HEK293T (cell line): ENCODE results near the gene GNLY.

Experiments used
- CTCF ChIA-PET: fragments of 350-600 bp; formaldehyde crosslinking; extraction: SDS; loops from one replicate; lab custom pipeline; 2021; ENCODE audit warnings: antibody characterized with exemption, inconsistent platforms; lab: Yijun Ruan, JAX
- POLR2A ChIA-PET: fragments of 350-600 bp; formaldehyde crosslinking; extraction: SDS; loops from one replicate; lab custom pipeline; 2020; ENCODE audit warnings: antibody characterized with exemption, inconsistent platforms; lab: Yijun Ruan, JAX
- DNase-seq: peaks from one replicate; pipeline ENCODE4 v3.0.0; 2012; ENCODE audit warnings: mixed read lengths; ENCODE audit errors: extremely low spot score
- ARNT ChIP-seq: fragments of 450-650 bp; IDR thresholded peaks from 2 replicates; pipeline ENCODE4 v1.6.1; 2017; ENCODE audit warnings: mild to moderate bottlenecking
- BHLHE40 ChIP-seq: fragments of 450-650 bp; IDR thresholded peaks from 2 replicates; pipeline ENCODE4 v1.6.1; 2016; ENCODE audit warnings: mild to moderate bottlenecking, moderate library complexity, borderline replicate concordance
- CTBP1 ChIP-seq: fragments of 450-650 bp; IDR thresholded peaks from 2 replicates; pipeline ENCODE4 v1.6.1; 2016; ENCODE audit warnings: borderline replicate concordance
- ELF4 ChIP-seq: fragments of 450-650 bp; IDR thresholded peaks from 2 replicates; pipeline ENCODE4 v1.6.1; 2017; ENCODE audit warnings: antibody characterized with exemption
- FOXA1 ChIP-seq: fragments of 450-650 bp; IDR thresholded peaks from 2 replicates; pipeline ENCODE4 v1.6.1; 2016; ENCODE audit warnings: mild to moderate bottlenecking
- FOXK2 ChIP-seq: fragments of 450-650 bp; IDR thresholded peaks from 2 replicates; pipeline ENCODE4 v1.6.1; 2016; ENCODE audit warnings: mild to moderate bottlenecking
- FOXM1 ChIP-seq: fragments of 450-650 bp; IDR thresholded peaks from 2 replicates; pipeline ENCODE4 v1.6.1; 2017; ENCODE audit warnings: mild to moderate bottlenecking, borderline replicate concordance
- HDGF ChIP-seq: fragments of 450-650 bp; IDR thresholded peaks from 2 replicates; pipeline ENCODE4 v1.6.1; 2017; ENCODE audit warnings: antibody characterized with exemption, borderline replicate concordance
- L3MBTL2 ChIP-seq: fragments of 450-650 bp; conservative IDR thresholded peaks from 2 replicates; pipeline ENCODE4 v1.6.1; 2016; ENCODE audit warnings: mild to moderate bottlenecking
- LEF1 ChIP-seq: fragments of 450-650 bp; IDR thresholded peaks from 2 replicates; pipeline ENCODE4 v1.6.1; 2017; ENCODE audit warnings: mild to moderate bottlenecking, borderline replicate concordance
- NFRKB ChIP-seq: fragments of 450-650 bp; IDR thresholded peaks from 2 replicates; pipeline ENCODE4 v1.6.1; 2016; ENCODE audit warnings: mild to moderate bottlenecking, moderate library complexity
- SP1 ChIP-seq: fragments of 450-650 bp; IDR thresholded peaks from 2 replicates; pipeline ENCODE4 v1.6.1; 2017
- SUZ12 ChIP-seq: fragments of 450-650 bp; IDR thresholded peaks from 2 replicates; pipeline ENCODE4 v1.6.1; 2016; ENCODE audit warnings: mild to moderate bottlenecking
- TARDBP ChIP-seq: fragments of 450-650 bp; IDR thresholded peaks from 2 replicates; pipeline ENCODE4 v1.6.1; 2016
- ZNF384 ChIP-seq: fragments of 450-650 bp; IDR thresholded peaks from 2 replicates; pipeline ENCODE4 v1.6.1; 2016
- TF ChIP-seq, protein P1 (sequence below): fragments of 450-650 bp; IDR thresholded peaks from 2 replicates; pipeline ENCODE4 v1.6.1; 2016

The GNLY gene

DNA sequence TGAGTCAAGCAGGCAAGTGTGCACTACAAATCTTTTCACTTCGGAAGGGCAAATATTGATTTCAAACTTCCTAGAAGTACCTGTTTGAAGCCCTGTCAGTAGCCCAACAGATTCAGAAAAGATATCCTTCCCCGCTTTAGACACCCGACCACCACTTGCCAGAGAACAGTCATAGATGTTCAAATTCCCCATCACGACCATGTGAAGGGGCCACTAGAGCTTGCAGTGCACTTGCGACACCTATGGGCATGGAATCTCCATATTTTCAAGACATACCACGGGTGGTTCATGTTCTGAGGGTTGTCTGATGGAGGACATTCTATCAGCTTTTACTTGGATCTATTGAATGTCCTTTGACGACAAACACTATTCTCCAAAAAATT is 23.8 kb downstream of the GNLY start:
- DNase-seq: no peak
- TF ChIP-seq, protein P1, sequence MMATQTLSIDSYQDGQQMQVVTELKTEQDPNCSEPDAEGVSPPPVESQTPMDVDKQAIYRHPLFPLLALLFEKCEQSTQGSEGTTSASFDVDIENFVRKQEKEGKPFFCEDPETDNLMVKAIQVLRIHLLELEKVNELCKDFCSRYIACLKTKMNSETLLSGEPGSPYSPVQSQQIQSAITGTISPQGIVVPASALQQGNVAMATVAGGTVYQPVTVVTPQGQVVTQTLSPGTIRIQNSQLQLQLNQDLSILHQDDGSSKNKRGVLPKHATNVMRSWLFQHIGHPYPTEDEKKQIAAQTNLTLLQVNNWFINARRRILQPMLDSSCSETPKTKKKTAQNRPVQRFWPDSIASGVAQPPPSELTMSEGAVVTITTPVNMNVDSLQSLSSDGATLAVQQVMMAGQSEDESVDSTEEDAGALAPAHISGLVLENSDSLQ: no peak
- TF ChIP-seq ELF4 (no peak), BHLHE40 (no peak), HDGF (no peak), TARDBP (no peak), ZNF384 (no peak), FOXA1 (no peak), FOXM1 (no peak), L3MBTL2 (no peak), CTBP1 (no peak), ARNT (no peak), LEF1 (no peak), NFRKB (no peak), SUZ12 (no peak), FOXK2 (no peak), SP1 (no peak)
- POLR2A ChIA-PET: no interaction called here
- CTCF ChIA-PET: interaction anchor here (3.2 kb wide), 1 partner anchor 9 kb away, joined by 17 read pairs; no protein-coding TSS in a partner anchor

GRCh38 chr2:85718885-85719492 is 24.8 kb downstream of the GNLY start:
- TF ChIP-seq HDGF (no peak), SP1 (no peak), NFRKB (no peak), L3MBTL2 (no peak), FOXM1 (no peak)
- TF ChIP-seq, protein P1: no peak
- ChIA-PET CTCF (interaction anchor here (1.4 to 3.2 kb wide), 3 partner anchors 10 to 13 kb away, joined by 3 to 17 read pairs (median 5); no protein-coding TSS in a partner anchor), POLR2A (no interaction called here)
- DNase-seq: no peak

DNA sequence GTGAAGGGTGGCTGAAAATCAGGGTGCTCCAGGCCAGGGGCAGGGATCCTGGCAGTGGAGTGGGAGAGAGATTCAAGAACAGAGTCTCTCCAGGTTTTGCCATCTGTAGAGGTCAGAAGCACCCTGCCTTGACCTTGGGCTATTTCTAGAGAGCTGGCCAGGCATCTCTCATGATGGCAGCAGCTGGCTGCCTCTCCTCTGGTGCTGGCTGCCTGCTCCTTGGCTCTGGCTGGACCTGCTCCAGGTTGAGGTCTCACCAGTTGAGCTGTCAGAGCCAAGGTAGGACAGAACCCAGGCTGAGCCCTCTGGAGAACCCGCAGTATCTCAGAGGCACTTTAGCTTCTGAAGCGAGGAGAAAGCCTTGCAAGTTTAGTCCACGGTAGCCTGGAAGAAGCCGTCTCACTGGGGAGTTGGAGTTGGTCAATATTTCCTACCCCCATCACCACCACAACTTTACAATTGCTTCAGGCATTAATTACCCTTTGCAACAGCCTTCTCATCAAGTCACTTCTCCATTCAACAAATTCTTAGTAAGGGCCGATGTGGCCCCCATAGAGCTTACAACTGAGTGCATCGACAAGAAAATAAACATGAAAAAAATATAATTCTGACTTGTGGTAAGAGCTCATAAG is 25.6 kb downstream of the GNLY start:
- DNase-seq: no peak
- ChIA-PET CTCF (interaction anchor here (1.4 to 3.2 kb wide), 3 partner anchors 9 to 14 kb away, joined by 3 to 17 read pairs (median 5); no protein-coding TSS in a partner anchor), POLR2A (interaction anchor here (1.2 kb wide), 1 partner anchor 475 kb away, joined by 3 read pairs; the partner anchor contains the start of gene IMMT)
- no peak for TF ChIP-seq BHLHE40
- no peak for TF ChIP-seq FOXM1
- no peak for TF ChIP-seq NFRKB
- TF ChIP-seq FOXA1: no peak
- no peak for TF ChIP-seq TARDBP
- no peak for TF ChIP-seq FOXK2
- TF ChIP-seq SUZ12: no peak
- TF ChIP-seq L3MBTL2: no peak
- TF ChIP-seq ELF4: no peak
- TF ChIP-seq ZNF384: no peak
- no peak for TF ChIP-seq CTBP1
- TF ChIP-seq HDGF: no peak
- TF ChIP-seq, protein P1: no peak
- TF ChIP-seq SP1: no peak
- no peak for TF ChIP-seq LEF1
- no peak for TF ChIP-seq ARNT

- no peak for DNase-seq
- POLR2A ChIA-PET: interaction anchor here (1.2 kb wide), 1 partner anchor 475 kb away, joined by 3 read pairs; the partner anchor contains the start of gene IMMT
- TF ChIP-seq TARDBP: no peak
- CTCF ChIA-PET: interaction anchor here (1.7 to 3.2 kb wide), 2 partner anchors 12 to 15 kb away, joined by 3 to 17 read pairs; no protein-coding TSS in a partner anchor
Observed at GRCh38 chr2:85720533-85720932, 26.4 kb downstream of the GNLY start.

GRCh38 chr2:85721641-85722040 is 27.5 kb downstream of the GNLY start:
- TF ChIP-seq CTBP1: no peak
- no peak for TF ChIP-seq SUZ12
- TF ChIP-seq BHLHE40: no peak
- POLR2A ChIA-PET: no interaction called here
- DNase-seq: no peak
- CTCF ChIA-PET: interaction anchor here (0.5 kb wide), 1 partner anchor 115 kb away, joined by 3 read pairs; no protein-coding TSS in a partner anchor

- no peak for DNase-seq
- POLR2A ChIA-PET: no interaction called here
- CTCF ChIA-PET: no interaction called here
- TF ChIP-seq FOXK2: no peak
- TF ChIP-seq LEF1: no peak
- no peak for TF ChIP-seq FOXM1
- TF ChIP-seq BHLHE40: no peak
- no peak for TF ChIP-seq NFRKB
- no peak for TF ChIP-seq SUZ12
- TF ChIP-seq ELF4: no peak
- no peak for TF ChIP-seq HDGF
- TF ChIP-seq, protein P1: no peak
- no peak for TF ChIP-seq TARDBP
- TF ChIP-seq ARNT: no peak
- TF ChIP-seq L3MBTL2: no peak
- no peak for TF ChIP-seq CTBP1
- TF ChIP-seq ZNF384: no peak
Observed at GRCh38 chr2:85722519-85722918, 28.4 kb downstream of the GNLY start.
